ENCODE results near the gene KCNS1. TPM values are rescaled to one million over a fixed set of nuclear protein-coding genes. Genes with fewer than 3 reads are reported as not detected.

The KCNS1 gene
- total RNA-seq, 1 experiment from 2014 or later: not detected

GRCh38 chr20:45073221-45073620 is 27.7 kb downstream of the KCNS1 start:
- intact Hi-C loops (cut with micrococcal nuclease; ENCODE audit: unreplicated experiment): no loop called here
- POLR2A ChIA-PET (ENCODE audit: low non-redundant PET): no interaction called here
- no peaks in the 10 kb centered on the region for H3K9me3 ChIP-seq (ENCODE audit: low read depth, low read length, poor library complexity, severe bottlenecking)

DNA sequence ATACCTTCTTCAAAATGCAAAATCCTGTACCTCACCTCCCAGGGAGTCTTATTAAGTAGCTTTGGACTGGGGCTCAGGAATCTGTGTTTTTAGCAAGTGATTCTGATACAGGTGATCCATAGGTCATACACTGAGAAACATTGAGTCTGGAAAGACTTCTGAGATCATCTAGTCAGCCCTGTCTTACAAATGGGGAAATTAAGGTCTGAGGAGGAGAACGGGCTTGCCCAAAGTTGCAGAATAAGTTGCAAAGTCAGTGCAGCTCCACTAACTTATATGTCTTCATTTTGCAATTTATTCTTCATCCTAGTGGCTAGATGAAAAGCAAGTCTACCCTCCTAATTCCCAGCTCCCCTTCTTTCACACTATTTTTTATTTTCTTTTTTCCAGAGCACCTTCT is 28.9 kb downstream of the KCNS1 start:
- Histone ChIP-seq H3K36me3 (ENCODE audit: insufficient read depth, low read length, poor library complexity, severe bottlenecking) (no peaks in the 10 kb centered on the region), H3K9me3 (ENCODE audit: low read depth, low read length, poor library complexity, severe bottlenecking) (no peaks in the 10 kb centered on the region), H3K4me1 (ENCODE audit: insufficient read depth, low read length, poor library complexity, severe bottlenecking) (no peaks in the 10 kb centered on the region), H3K4me3 (ENCODE audit: low read depth, low read length, poor library complexity, severe bottlenecking) (no peak overlapping the region), H3K27me3 (replicated peaks; ENCODE audit: insufficient read depth, low read depth, low read length, poor library complexity) (no peaks in the 10 kb centered on the region), H3K27ac (ENCODE audit: low read depth, low read length, poor library complexity, severe bottlenecking) (no peak overlapping the region)
- no TSS peak for BruUV-seq (replicated peaks)
- POLR2A ChIA-PET (ENCODE audit: low non-redundant PET): no interaction called here
- CTCF ChIA-PET: no interaction called here
- TF ChIP-seq, protein P1, sequence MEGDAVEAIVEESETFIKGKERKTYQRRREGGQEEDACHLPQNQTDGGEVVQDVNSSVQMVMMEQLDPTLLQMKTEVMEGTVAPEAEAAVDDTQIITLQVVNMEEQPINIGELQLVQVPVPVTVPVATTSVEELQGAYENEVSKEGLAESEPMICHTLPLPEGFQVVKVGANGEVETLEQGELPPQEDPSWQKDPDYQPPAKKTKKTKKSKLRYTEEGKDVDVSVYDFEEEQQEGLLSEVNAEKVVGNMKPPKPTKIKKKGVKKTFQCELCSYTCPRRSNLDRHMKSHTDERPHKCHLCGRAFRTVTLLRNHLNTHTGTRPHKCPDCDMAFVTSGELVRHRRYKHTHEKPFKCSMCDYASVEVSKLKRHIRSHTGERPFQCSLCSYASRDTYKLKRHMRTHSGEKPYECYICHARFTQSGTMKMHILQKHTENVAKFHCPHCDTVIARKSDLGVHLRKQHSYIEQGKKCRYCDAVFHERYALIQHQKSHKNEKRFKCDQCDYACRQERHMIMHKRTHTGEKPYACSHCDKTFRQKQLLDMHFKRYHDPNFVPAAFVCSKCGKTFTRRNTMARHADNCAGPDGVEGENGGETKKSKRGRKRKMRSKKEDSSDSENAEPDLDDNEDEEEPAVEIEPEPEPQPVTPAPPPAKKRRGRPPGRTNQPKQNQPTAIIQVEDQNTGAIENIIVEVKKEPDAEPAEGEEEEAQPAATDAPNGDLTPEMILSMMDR (conservative IDR thresholded peaks at IDR 0.05; ENCODE audit: low read depth, low read length): no peak
- DNase-seq (ENCODE audit: low spot score): no peak
- intact Hi-C loops (cut with micrococcal nuclease; ENCODE audit: unreplicated experiment): no loop called here

More at GRCh38 chr20:45073221-45073620, 27.7 kb downstream of the KCNS1 start:
- CTCF ChIA-PET: no interaction called here
- TF ChIP-seq EZH2 (IDR thresholded peaks at IDR 0.05; ENCODE audit: borderline replicate concordance, low read depth, low read length, poor library complexity, severe bottlenecking): no peak
- TF ChIP-seq, protein P1 (conservative IDR thresholded peaks at IDR 0.05; ENCODE audit: low read depth, low read length): no peak
- no peak for DNase-seq (ENCODE audit: low spot score)
- H3K4me3 ChIP-seq (ENCODE audit: low read depth, low read length, poor library complexity, severe bottlenecking): no peak overlapping the region
- H3K36me3 ChIP-seq (ENCODE audit: insufficient read depth, low read length, poor library complexity, severe bottlenecking): no peaks in the 10 kb centered on the region
- no peaks in the 10 kb centered on the region for H3K4me1 ChIP-seq (ENCODE audit: insufficient read depth, low read length, poor library complexity, severe bottlenecking)
- BruUV-seq (replicated peaks): no TSS peak
- no peak overlapping the region for H3K27ac ChIP-seq (ENCODE audit: low read depth, low read length, poor library complexity, severe bottlenecking)
- H3K27me3 ChIP-seq (replicated peaks; ENCODE audit: insufficient read depth, low read depth, low read length, poor library complexity): no peaks in the 10 kb centered on the region

GRCh38 chr20:45070932-45071632 is 29.8 kb downstream of the KCNS1 start:
- DNase-seq (ENCODE audit: low spot score): no peak
- no peak overlapping the region for H3K27ac ChIP-seq (ENCODE audit: low read depth, low read length, poor library complexity, severe bottlenecking)
- intact Hi-C loops (cut with micrococcal nuclease; ENCODE audit: unreplicated experiment): no loop called here
- H3K27me3 ChIP-seq (replicated peaks; ENCODE audit: insufficient read depth, low read depth, low read length, poor library complexity): no peaks in the 10 kb centered on the region
- no TSS peak for BruUV-seq (replicated peaks)
- no peaks in the 10 kb centered on the region for H3K36me3 ChIP-seq (ENCODE audit: insufficient read depth, low read length, poor library complexity, severe bottlenecking)
- H3K4me3 ChIP-seq (ENCODE audit: low read depth, low read length, poor library complexity, severe bottlenecking): no peak overlapping the region
- CTCF ChIA-PET: interaction anchor here (0.6 to 1.2 kb wide), 2 partner anchors 67 to 220 kb away, joined by 3 to 6 read pairs; no protein-coding TSS in a partner anchor
- POLR2A ChIA-PET (ENCODE audit: low non-redundant PET): no interaction called here
- no peak for TF ChIP-seq EZH2 (IDR thresholded peaks at IDR 0.05; ENCODE audit: borderline replicate concordance, low read depth, low read length, poor library complexity, severe bottlenecking)
- H3K4me1 ChIP-seq (ENCODE audit: insufficient read depth, low read length, poor library complexity, severe bottlenecking): no peaks in the 10 kb centered on the region
- H3K9me3 ChIP-seq (ENCODE audit: low read depth, low read length, poor library complexity, severe bottlenecking): no peaks in the 10 kb centered on the region

GRCh38 chr20:45069261-45069660 is 31.7 kb downstream of the KCNS1 start:
- CTCF ChIA-PET: no interaction called here
- TF ChIP-seq, protein P1 (conservative IDR thresholded peaks at IDR 0.05; ENCODE audit: low read depth, low read length): no peak
- no peak for TF ChIP-seq EZH2 (IDR thresholded peaks at IDR 0.05; ENCODE audit: borderline replicate concordance, low read depth, low read length, poor library complexity, severe bottlenecking)
- intact Hi-C loops (cut with micrococcal nuclease; ENCODE audit: unreplicated experiment): no loop called here

More at GRCh38 chr20:45069261-45069660, 31.7 kb downstream of the KCNS1 start:
- Histone ChIP-seq H3K4me1 (ENCODE audit: insufficient read depth, low read length, poor library complexity, severe bottlenecking) (no peaks in the 10 kb centered on the region), H3K36me3 (ENCODE audit: insufficient read depth, low read length, poor library complexity, severe bottlenecking) (no peaks in the 10 kb centered on the region), H3K4me3 (ENCODE audit: low read depth, low read length, poor library complexity, severe bottlenecking) (no peak overlapping the region), H3K27ac (ENCODE audit: low read depth, low read length, poor library complexity, severe bottlenecking) (no peak overlapping the region), H3K9me3 (ENCODE audit: low read depth, low read length, poor library complexity, severe bottlenecking) (no peaks in the 10 kb centered on the region), H3K27me3 (replicated peaks; ENCODE audit: insufficient read depth, low read depth, low read length, poor library complexity) (no peaks in the 10 kb centered on the region)
- no TSS peak for BruUV-seq (replicated peaks)
- POLR2A ChIA-PET (ENCODE audit: low non-redundant PET): no interaction called here
- DNase-seq (ENCODE audit: low spot score): no peak
